GM18519 (cell line): ENCODE results near the gene UMODL1.
A peak's percentile ranks its signal among the peaks of the same experiment; 100 is the strongest.
"Not testable (repeated sequence)": the region's sequence is repeated elsewhere in the genome, so short reads cannot be mapped to it uniquely, and the experiment has no call there.

ENCODE experiments used
- ATAC-seq: cut with Tn5 transposase; IDR thresholded peaks from one replicate; pipeline ENCODE4 v1.9.1; 2021; ENCODE audit warnings: mild to moderate bottlenecking, moderate library complexity; ENCODE audit not compliant: unreplicated experiment, low FRiP score

The UMODL1 gene

GRCh38 chr21:42059141-42059540, 12.0 kb upstream of the UMODL1 start:
- no peak for ATAC-seq

- ATAC-seq, result no peak
These were observed 11.4 kb upstream of the UMODL1 start for GRCh38 chr21:42059721-42060120.

- no peak for ATAC-seq
These were observed 11.0 kb upstream of the UMODL1 start for GRCh38 chr21:42060166-42060565.

GRCh38 chr21:42061195-42061985, 9.7 kb upstream of the UMODL1 start:
- no peak for ATAC-seq

GRCh38 chr21:42061986-42062235, 9.2 kb upstream of the UMODL1 start:
- ATAC-seq, result no peak

GRCh38 chr21:42062236-42063022, 8.7 kb upstream of the UMODL1 start:
- ATAC-seq, result peak; percentile 33

GRCh38 chr21:42063191-42063570, 7.9 kb upstream of the UMODL1 start:
- no peak for ATAC-seq

GRCh38 chr21:42063571-42064521, 7.3 kb upstream of the UMODL1 start:
- no peak for ATAC-seq

GRCh38 chr21:42066521-42066920, 4.6 kb upstream of the UMODL1 start:
- no peak for ATAC-seq

GRCh38 chr21:42067531-42068255, 3.4 kb upstream of the UMODL1 start:
- no peak for ATAC-seq

- ATAC-seq, result no peak
These were observed 2.9 kb upstream of the UMODL1 start for GRCh38 chr21:42068256-42068545.

GRCh38 chr21:42068592-42068991, 2.5 kb upstream of the UMODL1 start:
- no peak for ATAC-seq

GRCh38 chr21:42069327-42069726, 1.8 kb upstream of the UMODL1 start:
- ATAC-seq, result no peak

- no peak for ATAC-seq
These were observed 1.3 kb upstream of the UMODL1 start for GRCh38 chr21:42069843-42070242.

- ATAC-seq, result no peak
These were observed 2.3 kb downstream of the UMODL1 start for GRCh38 chr21:42073145-42074099.

GRCh38 chr21:42075686-42076471, 4.8 kb downstream of the UMODL1 start:
- no peak for ATAC-seq

- ATAC-seq, result peak; percentile 68
These were observed 6.6 kb downstream of the UMODL1 start for GRCh38 chr21:42077685-42078238.

- not testable (repeated sequence) for ATAC-seq
These were observed 7.3 kb downstream of the UMODL1 start for GRCh38 chr21:42078247-42079007.
